Vagina (tissue), 2 donors: Measurements from ENCODE around the gene NRG2. TPM values are rescaled to one million over a fixed set of nuclear protein-coding genes. Genes with fewer than 3 reads are reported as not detected.

Source experiments
- DNase-seq, 2 donors: peaks; one replicate each; pipeline ENCODE4 v3.0.0-alpha.2; 2017; ENCODE audit errors: extremely low spot score in 2 of 2
- H3K27ac ChIP-seq: fragments of 200-600 bp; sonication (generic); one replicate; pipeline ENCODE4 v1.5.1; 2019
- H3K27me3 ChIP-seq: fragments of 200-600 bp; sonication (generic); one replicate; pipeline ENCODE4 v1.5.1; 2019
- H3K36me3 ChIP-seq, 2 donors: fragments of 200-600 bp; sonication (generic); one replicate each; pipeline ENCODE4 v1.5.1; 2017 to 2019
- H3K4me1 ChIP-seq: fragments of 200-600 bp; sonication (generic); one replicate; pipeline ENCODE4 v1.5.1; 2019
- H3K4me3 ChIP-seq, 2 donors: fragments of 200-600 bp; sonication (generic); 1 replicate in 1 of 2; 2 replicates in 1 of 2; pipeline ENCODE4 v1.5.1; 2016 to 2019
- H3K9me3 ChIP-seq: fragments of 200-600 bp; sonication (generic); one replicate; pipeline ENCODE4 v1.5.1; 2019
- CTCF ChIP-seq, 3 experiments: fragments of 450-650 bp in 2 of 3; fragments of 200-600 bp in 1 of 3; sonication (generic) in 1 of 3; IDR thresholded peaks; one replicate each; pipeline ENCODE4 v1.5.1; 2017 to 2019; ENCODE audit warnings: antibody characterized with exemption in 3 of 3, mild to moderate bottlenecking in 2 of 3, moderate library complexity in 2 of 3
- POLR2A ChIP-seq, 2 donors: fragments of 450-650 bp; IDR thresholded peaks; one replicate each; pipeline ENCODE4 v1.6.1; 2017; ENCODE audit warnings: antibody characterized with exemption in 2 of 2, mild to moderate bottlenecking in 2 of 2, moderate library complexity in 2 of 2
- POLR2AphosphoS5 ChIP-seq, 2 donors: sonication (generic); formaldehyde crosslinking; IDR thresholded peaks; one replicate each; pipeline ENCODE4 v1.9.0; 2017; ENCODE audit warnings: antibody characterized with exemption in 2 of 2, mild to moderate bottlenecking in 2 of 2, low read depth in 1 of 2; ENCODE audit not compliant: insufficient read depth in 1 of 2
- intact Hi-C: fragments of 100-400 bp; cut with DNase I; formaldehyde crosslinking; loops from one replicate; pipeline ENCODE4 v1.15.1; 2023
- total RNA-seq: library from RNA; depleted of rRNA; stranded (reverse); fragments of >200 nt; gene quantifications from one replicate; pipeline ENCODE4 v1.2.3, GENCODE V29; 2016

Gene NRG2
- total RNA-seq, 1 donor from 2014 or later: 5.2 TPM

GRCh38 chr5:139966856-139967255 lies 76.2 kb downstream of the NRG2 start:
- no peak for DNase-seq
- Histone ChIP-seq H3K4me1 (no peaks in the 10 kb centered on the region), H3K9me3 (no peaks in the 10 kb centered on the region), H3K4me3 (no peak overlapping the region), H3K27me3 (no peaks in the 10 kb centered on the region), H3K27ac (no peak overlapping the region), H3K36me3 (no peaks in the 10 kb centered on the region)
- no peak for TF ChIP-seq CTCF (IDR thresholded peaks at IDR 0.05)
- TF ChIP-seq POLR2A (IDR thresholded peaks at IDR 0.05): no peak
- no peak for TF ChIP-seq POLR2AphosphoS5 (IDR thresholded peaks at IDR 0.05; ENCODE audit: insufficient read depth in 1 of 2, low read depth in 1 of 2)
- intact Hi-C loops: loop anchor here (2.0 to 5.0 kb wide), 2 partner anchors 18 to 180 kb away; no protein-coding TSS in a partner anchor

- Histone ChIP-seq H3K27ac (no peak overlapping the region), H3K9me3 (no peaks in the 10 kb centered on the region), H3K36me3 (no peaks in the 10 kb centered on the region), H3K27me3 (no peaks in the 10 kb centered on the region), H3K4me3 (no peak overlapping the region), H3K4me1 (peaks cover 5% of the 10 kb centered on the region)
- DNase-seq: peak in 1 of 2 donors; percentile 89
- intact Hi-C loops: loop anchor here (5.0 kb wide), 1 partner anchor 178 kb away; no protein-coding TSS in a partner anchor
- TF ChIP-seq CTCF (IDR thresholded peaks at IDR 0.05) (no peak), POLR2A (IDR thresholded peaks at IDR 0.05) (no peak), POLR2AphosphoS5 (IDR thresholded peaks at IDR 0.05; ENCODE audit: insufficient read depth in 1 of 2, low read depth in 1 of 2) (no peak)
These were observed 78.0 kb downstream of the NRG2 start for GRCh38 chr5:139964994-139965565.

GRCh38 chr5:139964266-139964993 lies 78.7 kb downstream of the NRG2 start:
- intact Hi-C loops: no loop called here
- H3K36me3 ChIP-seq: no peaks in the 10 kb centered on the region

GRCh38 chr5:139962445-139962844 lies 80.7 kb downstream of the NRG2 start:
- Histone ChIP-seq H3K4me1 (peaks cover 5% of the 10 kb centered on the region), H3K36me3 (no peaks in the 10 kb centered on the region), H3K27ac (no peak overlapping the region), H3K9me3 (no peaks in the 10 kb centered on the region), H3K27me3 (no peaks in the 10 kb centered on the region), H3K4me3 (no peak overlapping the region)
- no peak for TF ChIP-seq POLR2A (IDR thresholded peaks at IDR 0.05)
- TF ChIP-seq POLR2AphosphoS5 (IDR thresholded peaks at IDR 0.05; ENCODE audit: insufficient read depth in 1 of 2, low read depth in 1 of 2): no peak
- TF ChIP-seq CTCF (IDR thresholded peaks at IDR 0.05): no peak
- intact Hi-C loops: no loop called here
- peak in 1 of 2 donors; percentile 56 for DNase-seq

More at GRCh38 chr5:139964266-139964993, 78.7 kb downstream of the NRG2 start:
- TF ChIP-seq POLR2AphosphoS5 (IDR thresholded peaks at IDR 0.05; ENCODE audit: insufficient read depth in 1 of 2, low read depth in 1 of 2): no peak
- TF ChIP-seq CTCF (IDR thresholded peaks at IDR 0.05): no peak
- Histone ChIP-seq H3K4me3 (no peak overlapping the region), H3K9me3 (no peaks in the 10 kb centered on the region), H3K27ac (no peak overlapping the region), H3K4me1 (peaks cover 5% of the 10 kb centered on the region), H3K27me3 (no peaks in the 10 kb centered on the region)
- peak in 1 of 2 donors; percentile 69 for DNase-seq
